ENCODE measurements around the gene PGPEP1. TPM values are rescaled to one million over a fixed set of nuclear protein-coding genes. Genes with fewer than 3 reads are reported as not detected.
"Not testable (repeated sequence)": the region's sequence is repeated elsewhere in the genome, so short reads cannot be mapped to it uniquely, and the experiment has no call there.

Gene PGPEP1
- total RNA-seq, 6 experiments from 2014 or later: 33.0 to 55.5 (median 40.7) TPM

DNA sequence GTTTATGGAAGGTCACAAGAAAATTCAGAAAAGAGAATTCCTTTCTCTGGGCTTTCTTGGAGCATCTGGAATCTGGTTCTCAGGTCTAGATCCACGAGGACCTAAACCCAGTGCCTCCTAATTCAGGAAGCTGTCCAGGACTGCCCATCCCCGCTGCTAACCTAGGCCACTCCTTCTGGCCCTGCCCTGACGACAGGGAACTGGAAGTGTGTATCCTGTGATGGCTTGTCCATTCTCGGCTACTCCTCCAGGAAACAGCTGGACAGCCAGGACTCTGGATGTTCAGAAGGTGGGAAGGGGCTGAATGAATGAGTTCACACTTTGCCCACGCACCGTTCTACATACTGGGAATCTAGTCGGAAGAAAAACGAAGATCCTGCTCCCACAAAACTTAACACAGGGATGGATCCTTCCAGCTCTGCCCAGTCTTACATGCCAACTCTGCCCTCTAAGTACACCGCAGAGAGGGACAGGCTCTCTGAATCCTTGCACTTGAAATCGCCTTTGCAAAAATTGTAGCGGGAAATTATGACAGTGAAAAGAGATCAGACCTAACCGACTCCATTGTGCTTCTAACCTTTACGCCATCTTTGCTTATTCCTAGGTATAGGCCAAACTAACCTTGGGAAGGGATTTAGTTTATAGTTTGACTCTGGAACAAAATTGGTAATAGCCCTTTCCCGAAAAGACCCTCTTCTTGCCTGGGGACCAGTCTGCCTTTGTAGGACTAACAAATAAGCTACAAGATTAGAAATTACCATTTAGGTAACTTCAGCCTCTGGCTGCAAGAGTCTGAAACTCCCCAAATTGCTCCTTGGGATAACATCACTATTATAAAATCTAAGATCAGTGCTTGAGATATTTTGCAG is 19.3 kb upstream of the PGPEP1 start:
- 59% methylated on average over 14 of the region's 14 CpGs for WGBS (ENCODE audit: insufficient coverage, low coverage, low lambda C conversion rate, missing lambda C conversion rate)

DNA sequence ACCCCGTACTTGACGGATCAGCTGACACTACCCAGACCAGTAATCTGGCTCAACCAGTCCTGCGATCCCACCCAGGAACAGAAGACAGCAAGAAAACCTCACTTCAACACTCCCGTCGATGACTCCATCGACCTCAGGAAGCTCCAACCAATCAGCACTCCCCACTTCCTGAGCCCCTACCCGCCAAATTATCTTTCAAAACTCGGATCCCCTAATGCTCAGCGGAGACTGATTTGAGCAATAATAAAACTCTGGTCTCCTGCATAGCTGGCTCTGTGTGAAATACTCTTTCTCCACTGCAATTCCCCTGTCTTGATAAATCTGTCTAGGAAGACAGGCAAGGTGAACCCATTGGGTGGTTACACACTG is 18.7 kb upstream of the PGPEP1 start:
- no peak overlapping the region for H3K4me3 ChIP-seq
- no peak for DNase-seq
- H3K9me3 ChIP-seq: no peaks in the 10 kb centered on the region
- H3K4me1 ChIP-seq: peaks cover 3 to 58% (median 24%) of the 10 kb centered on the region in 4 donors
- H3K27ac ChIP-seq: peak overlapping the region; percentile 79 to 89 (median 82)
- TF ChIP-seq, protein P1, sequence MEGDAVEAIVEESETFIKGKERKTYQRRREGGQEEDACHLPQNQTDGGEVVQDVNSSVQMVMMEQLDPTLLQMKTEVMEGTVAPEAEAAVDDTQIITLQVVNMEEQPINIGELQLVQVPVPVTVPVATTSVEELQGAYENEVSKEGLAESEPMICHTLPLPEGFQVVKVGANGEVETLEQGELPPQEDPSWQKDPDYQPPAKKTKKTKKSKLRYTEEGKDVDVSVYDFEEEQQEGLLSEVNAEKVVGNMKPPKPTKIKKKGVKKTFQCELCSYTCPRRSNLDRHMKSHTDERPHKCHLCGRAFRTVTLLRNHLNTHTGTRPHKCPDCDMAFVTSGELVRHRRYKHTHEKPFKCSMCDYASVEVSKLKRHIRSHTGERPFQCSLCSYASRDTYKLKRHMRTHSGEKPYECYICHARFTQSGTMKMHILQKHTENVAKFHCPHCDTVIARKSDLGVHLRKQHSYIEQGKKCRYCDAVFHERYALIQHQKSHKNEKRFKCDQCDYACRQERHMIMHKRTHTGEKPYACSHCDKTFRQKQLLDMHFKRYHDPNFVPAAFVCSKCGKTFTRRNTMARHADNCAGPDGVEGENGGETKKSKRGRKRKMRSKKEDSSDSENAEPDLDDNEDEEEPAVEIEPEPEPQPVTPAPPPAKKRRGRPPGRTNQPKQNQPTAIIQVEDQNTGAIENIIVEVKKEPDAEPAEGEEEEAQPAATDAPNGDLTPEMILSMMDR (IDR thresholded peaks at IDR 0.05): no peak
- TF ChIP-seq POLR2A (IDR thresholded peaks at IDR 0.05): no peak
- ATAC-seq: no peak
- H3K36me3 ChIP-seq: no peaks in the 10 kb centered on the region
- intact Hi-C loops (cut with DNase I): loop anchor here (5.0 kb wide), 2 partner anchors 34 to 44 kb away; no protein-coding TSS in a partner anchor
- 18% methylated on average over 9 of the region's 9 CpGs for WGBS (ENCODE audit: insufficient coverage, low coverage, low lambda C conversion rate, missing lambda C conversion rate)
- no peaks in the 10 kb centered on the region for H3K27me3 ChIP-seq

More for the DNA sequence above, 19.3 kb upstream of the PGPEP1 start:
- Histone ChIP-seq H3K36me3 (no peaks in the 10 kb centered on the region), H3K27me3 (no peaks in the 10 kb centered on the region), H3K27ac (peak overlapping the region; percentile 61 to 82 (median 74)), H3K4me1 (peaks cover 3 to 58% (median 24%) of the 10 kb centered on the region in 4 donors), H3K9me3 (no peaks in the 10 kb centered on the region), H3K4me3 (no peak overlapping the region)
- intact Hi-C loops (cut with DNase I): loop anchor here (5.0 kb wide), 2 partner anchors 34 to 44 kb away; no protein-coding TSS in a partner anchor
- ATAC-seq: peak in 1 of 4 donors; percentile 6
- no peak for DNase-seq
- TF ChIP-seq, protein P1 (IDR thresholded peaks at IDR 0.05): no peak
- no peak for TF ChIP-seq POLR2A (IDR thresholded peaks at IDR 0.05)

DNA sequence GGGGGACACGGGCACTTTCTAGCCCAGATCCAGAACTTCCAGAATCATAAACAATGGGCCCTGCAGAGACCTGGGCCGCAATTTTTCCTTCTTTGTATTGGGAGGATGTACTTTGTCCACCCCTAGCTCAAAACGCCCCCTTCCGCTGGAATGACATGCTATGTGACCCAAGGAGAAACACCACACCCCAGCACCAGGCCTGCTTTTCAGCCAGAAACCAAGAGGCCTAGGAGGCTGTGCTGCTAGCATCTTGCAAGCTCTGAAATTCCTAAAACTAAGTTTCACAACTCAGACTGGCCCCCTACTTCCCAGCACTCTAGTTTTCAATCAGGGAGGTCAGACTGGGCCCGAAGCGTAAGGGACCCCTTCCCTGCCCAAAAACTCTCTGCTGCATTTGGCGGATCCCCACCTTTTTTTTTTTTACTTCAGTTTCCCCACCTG is 18.1 kb upstream of the PGPEP1 start:
- no peaks in the 10 kb centered on the region for H3K36me3 ChIP-seq
- TF ChIP-seq POLR2A (IDR thresholded peaks at IDR 0.05): no peak
- TF ChIP-seq, protein P1 (IDR thresholded peaks at IDR 0.05): peak in 2 of 4 donors; percentile 16 to 23
- peak overlapping the region; percentile 64 to 97 (median 95) for H3K4me3 ChIP-seq
- no peaks in the 10 kb centered on the region for H3K27me3 ChIP-seq
- no peaks in the 10 kb centered on the region for H3K9me3 ChIP-seq
- 0% methylated on average over 4 of the region's 7 CpGs for WGBS (ENCODE audit: insufficient coverage, low coverage, low lambda C conversion rate, missing lambda C conversion rate)
- peak in 2 of 3 donors; percentile 59 to 65 for DNase-seq
- peaks cover 3 to 58% (median 24%) of the 10 kb centered on the region in 4 donors for H3K4me1 ChIP-seq
- ATAC-seq: peak in 1 of 4 donors; percentile 24
- H3K27ac ChIP-seq: peak overlapping the region; percentile 79 to 89 (median 82)
- intact Hi-C loops (cut with DNase I): loop anchor here (5.0 kb wide), 2 partner anchors 35 to 45 kb away; no protein-coding TSS in a partner anchor

DNA sequence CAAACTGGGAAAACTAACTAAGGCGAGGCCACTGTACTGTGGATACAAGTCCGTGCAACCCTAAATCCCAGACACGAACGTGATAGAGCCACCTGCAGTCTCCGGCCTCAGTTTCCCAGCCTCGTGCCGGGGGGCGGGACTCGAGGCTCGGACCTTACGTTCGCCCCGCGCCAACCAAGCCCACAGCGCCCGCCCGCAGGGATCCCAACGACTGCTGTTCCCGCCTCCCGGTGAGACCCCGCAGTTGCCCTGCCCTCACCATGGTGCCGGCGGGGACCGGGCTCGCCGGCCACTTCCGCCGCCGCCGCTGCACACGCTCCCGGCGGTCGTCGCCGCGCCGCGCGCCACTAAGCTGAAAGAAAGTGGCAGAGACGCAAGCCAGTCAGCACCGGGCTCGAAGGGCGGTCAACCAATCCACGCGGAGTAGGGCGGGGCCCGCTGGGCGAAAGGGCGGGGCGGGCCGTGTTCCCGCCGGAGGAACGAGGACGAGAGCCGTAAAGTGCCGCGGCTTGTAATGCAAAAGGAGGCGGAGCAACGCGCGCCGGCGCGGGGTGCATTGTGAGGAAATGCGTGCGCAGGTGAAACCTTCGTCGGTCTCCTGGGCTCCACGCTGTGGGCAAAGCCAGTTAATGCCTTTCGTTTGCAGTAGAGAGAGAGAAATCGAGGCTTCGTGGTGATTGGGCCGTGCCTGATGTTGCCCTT is 17.5 kb upstream of the PGPEP1 start, which contains the start of gene LSM4:
TSS of gene LSM4 (minus strand) at position 318 of the 702 bp plus-strand sequence. CDS start at position 262, 56 bp downstream.
- WGBS (ENCODE audit: insufficient coverage, low coverage, low lambda C conversion rate, missing lambda C conversion rate): under 1% methylated on average over 45 of the region's 75 CpGs
- DNase-seq (peak; percentile 98 to 99 (median 98)), ATAC-seq (peak; percentile 87 to 94 (median 90))
- H3K27me3 ChIP-seq: no peaks in the 10 kb centered on the region
- TF ChIP-seq POLR2A (IDR thresholded peaks at IDR 0.05): peak; percentile 94
- TF ChIP-seq, protein P1 (IDR thresholded peaks at IDR 0.05): no peak
- peak within 1 kb of the TSS; percentile 64 to 97 (median 95) for H3K4me3 ChIP-seq
- intact Hi-C loops (cut with DNase I): loop anchor here (5.0 kb wide), 2 partner anchors 36 to 46 kb away; no protein-coding TSS in a partner anchor
- H3K9me3 ChIP-seq: no peaks in the 10 kb centered on the region
- peaks cover under 1 to 52% (median 23%) of the 10 kb centered on the region in 4 donors for H3K4me1 ChIP-seq
- peak within 1 kb of the TSS; percentile 79 to 89 (median 82) for H3K27ac ChIP-seq
- H3K36me3 ChIP-seq: no peaks in the 10 kb centered on the region

DNA sequence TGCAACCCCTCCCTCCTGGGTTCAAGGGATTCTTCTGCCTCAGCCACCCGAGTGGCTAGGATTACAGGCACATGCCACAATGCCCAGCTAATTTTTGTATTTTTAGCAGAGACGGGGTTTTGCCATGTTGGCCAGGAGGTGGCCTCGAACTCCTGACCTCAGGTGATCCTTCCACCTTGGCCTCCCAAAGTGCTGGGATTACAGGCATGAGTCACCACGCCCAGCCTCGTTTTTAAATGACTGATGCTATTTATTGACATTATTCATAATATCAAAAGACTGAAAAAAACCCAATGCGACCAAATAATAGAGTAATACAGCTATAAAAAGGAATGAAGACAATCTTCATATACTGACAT is 16.0 kb upstream of the PGPEP1 start:
- WGBS (ENCODE audit: insufficient coverage, low coverage, low lambda C conversion rate, missing lambda C conversion rate): 46% methylated on average over 6 of the region's 6 CpGs
- not testable (repeated sequence) for H3K36me3 ChIP-seq, ATAC-seq, H3K9me3 ChIP-seq, DNase-seq, H3K27me3 ChIP-seq, H3K4me3 ChIP-seq
- H3K27ac ChIP-seq: peak overlapping the region in 1 of 3 donors; percentile 89
- intact Hi-C loops (cut with DNase I): loop anchor here (5.0 kb wide), 2 partner anchors 37 to 47 kb away; no protein-coding TSS in a partner anchor
- peaks cover 0 to 46% (median 17%) of the 10 kb centered on the region in 4 donors for H3K4me1 ChIP-seq

All from right lobe of liver (tissue), 6 donors.